ENCODE results near the gene LRP8. TPM values are rescaled to one million over a fixed set of nuclear protein-coding genes. Genes with fewer than 3 reads are reported as not detected.

The LRP8 gene
- total RNA-seq, 1 experiment from 2014 or later: 28.6 TPM

- ChIA-PET CTCF (no interaction called here), POLR2A (no interaction called here)
Measured at GRCh38 chr1:53273526-53273925, 54.3 kb downstream of the LRP8 start.

GRCh38 chr1:53272349-53272748 lies 55.5 kb downstream of the LRP8 start:
- CTCF ChIA-PET: no interaction called here
- no peaks in the 10 kb centered on the region for H3K4me1 ChIP-seq (ENCODE audit: control insufficient read depth, insufficient read depth, low read length)
- H3K9me3 ChIP-seq (ENCODE audit: control insufficient read depth, insufficient read depth, low read depth, low read length): no peaks in the 10 kb centered on the region
- in situ Hi-C loops (cut with HindIII; ENCODE audit: low pct_unique_long_range_greater_than_20kb, low sequenced_read_pairs): no loop called here
- no peak for ATAC-seq
- H3K4me3 ChIP-seq (ENCODE audit: low read depth in 2 of 2, low read length in 2 of 2): no peak overlapping the region
- POLR2A ChIA-PET: no interaction called here
- no peaks in the 10 kb centered on the region for H3K27me3 ChIP-seq (ENCODE audit: control insufficient read depth, insufficient read depth, low read length)
- intact Hi-C loops (cut with micrococcal nuclease; ENCODE audit: unreplicated experiment): no loop called here
- TF ChIP-seq TCF7L2 (IDR thresholded peaks at IDR 0.05; ENCODE audit: low read depth, low read length) (no peak), POLR2AphosphoS5 (IDR thresholded peaks at IDR 0.05; ENCODE audit: low read depth, low read length) (no peak), CTCF (IDR thresholded peaks at IDR 0.05) (no peak), SIN3A (IDR thresholded peaks at IDR 0.05; ENCODE audit: borderline replicate concordance, insufficient read depth, low read depth, low read length) (no peak), REST (IDR thresholded peaks at IDR 0.05; ENCODE audit: insufficient read depth in 1 of 2, low read depth in 2 of 2, low read length in 1 of 2) (no peak)
- no peak overlapping the region for H3K27ac ChIP-seq (ENCODE audit: low read length)
- no peaks in the 10 kb centered on the region for H3K36me3 ChIP-seq (ENCODE audit: control insufficient read depth, insufficient read depth, low read length)
- no peak for DNase-seq (ENCODE audit: low read depth, low spot score)
- BruUV-seq (replicated peaks): no TSS peak

More at GRCh38 chr1:53273526-53273925, 54.3 kb downstream of the LRP8 start:
- in situ Hi-C loops (cut with HindIII; ENCODE audit: low pct_unique_long_range_greater_than_20kb, low sequenced_read_pairs): no loop called here
- BruUV-seq (replicated peaks): no TSS peak
- Histone ChIP-seq H3K9me3 (ENCODE audit: control insufficient read depth, insufficient read depth, low read depth, low read length) (no peaks in the 10 kb centered on the region), H3K4me1 (ENCODE audit: control insufficient read depth, insufficient read depth, low read length) (no peaks in the 10 kb centered on the region), H3K4me3 (ENCODE audit: low read depth in 2 of 2, low read length in 2 of 2) (no peak overlapping the region), H3K36me3 (ENCODE audit: control insufficient read depth, insufficient read depth, low read length) (no peaks in the 10 kb centered on the region; the same call in 1 of the 2 replicates), H3K27me3 (ENCODE audit: control insufficient read depth, insufficient read depth, low read length) (no peaks in the 10 kb centered on the region), H3K27ac (ENCODE audit: low read length) (no peak overlapping the region)
- no peak for TF ChIP-seq REST (IDR thresholded peaks at IDR 0.05; ENCODE audit: insufficient read depth in 1 of 2, low read depth in 2 of 2, low read length in 1 of 2)
- no peak for ATAC-seq
- intact Hi-C loops (cut with micrococcal nuclease; ENCODE audit: unreplicated experiment): no loop called here
- no peak for DNase-seq (ENCODE audit: low read depth, low spot score)
